DND-41 (cell line): ENCODE measurements around the gene MYL10.

Experiments used
- ATAC-seq: fragments of 200-7000 bp; cut with Tn5 transposase; 3 replicates; pipeline ENCODE4 v1.9.1; 2021; ENCODE audit warnings: low read depth; ENCODE audit not compliant: insufficient read depth
- DNase-seq: peaks from one replicate; pipeline ENCODE4 v3.0.0-alpha.2; 2020
- H2AFZ ChIP-seq: 2 replicates; pipeline ENCODE4 v1.6.0; 2012; ENCODE audit warnings: low read depth, low read length
- H3K27ac ChIP-seq: 2 replicates; pipeline ENCODE4 v1.5.1; 2012; ENCODE audit warnings: low read length, inconsistent platforms
- H3K27me3 ChIP-seq: fragments of 200-600 bp; sonication (generic); 2 replicates; pipeline ENCODE4 v1.6.0; 2012; ENCODE audit warnings: low read length, mild to moderate bottlenecking, inconsistent platforms; ENCODE audit not compliant: insufficient read depth, poor library complexity
- H3K36me3 ChIP-seq: 2 replicates; pipeline ENCODE4 v1.5.1; 2012; ENCODE audit warnings: low read length, inconsistent platforms; ENCODE audit not compliant: insufficient read depth
- H3K4me1 ChIP-seq: 2 replicates; pipeline ENCODE4 v1.5.1; 2012; ENCODE audit warnings: mild to moderate bottlenecking, low read length; ENCODE audit not compliant: insufficient read depth
- H3K4me2 ChIP-seq: 2 replicates; pipeline ENCODE4 v1.6.0; 2012; ENCODE audit warnings: mild to moderate bottlenecking, moderate library complexity, low read length, inconsistent platforms; ENCODE audit not compliant: insufficient read depth
- H3K4me3 ChIP-seq, 2 experiments: fragments of 200-600 bp in 1 of 2; shearing (Covaris generic) in 1 of 2; 2 replicates each; pipeline ENCODE4 v1.5.1; 2012 to 2016; ENCODE audit warnings: inconsistent platforms in 2 of 2, low read length in 2 of 2, mild to moderate bottlenecking in 2 of 2, low read depth in 1 of 2, moderate library complexity in 1 of 2
- H3K79me2 ChIP-seq: 2 replicates; pipeline ENCODE4 v1.6.0; 2012; ENCODE audit warnings: low read length, inconsistent platforms; ENCODE audit not compliant: insufficient read depth
- H3K9ac ChIP-seq: 2 replicates; pipeline ENCODE4 v1.6.0; 2012; ENCODE audit warnings: low read depth, mild to moderate bottlenecking, inconsistent platforms, low read length, moderate library complexity
- H3K9me3 ChIP-seq: 2 replicates; pipeline ENCODE4 v1.5.1; 2012; ENCODE audit warnings: low read length, moderate library complexity, mild to moderate bottlenecking, inconsistent platforms; ENCODE audit not compliant: insufficient read depth, severe bottlenecking
- H4K20me1 ChIP-seq: 2 replicates; pipeline ENCODE4 v1.6.0; 2012; ENCODE audit warnings: low read length; ENCODE audit not compliant: insufficient read depth
- CTCF ChIP-seq: IDR thresholded peaks from 2 replicates; pipeline ENCODE4 v1.5.1; 2012; ENCODE audit warnings: borderline replicate concordance, low read length, moderate library complexity, mild to moderate bottlenecking; ENCODE audit not compliant: poor library complexity, severe bottlenecking; ENCODE audit errors: extremely low read depth
- EZH2 ChIP-seq: IDR thresholded peaks from 3 replicates; pipeline ENCODE4 v1.6.1; 2012; ENCODE audit warnings: borderline replicate concordance, low read depth, mild to moderate bottlenecking, moderate library complexity, low read length, inconsistent platforms; ENCODE audit not compliant: severe bottlenecking

MYL10 gene

DNA sequence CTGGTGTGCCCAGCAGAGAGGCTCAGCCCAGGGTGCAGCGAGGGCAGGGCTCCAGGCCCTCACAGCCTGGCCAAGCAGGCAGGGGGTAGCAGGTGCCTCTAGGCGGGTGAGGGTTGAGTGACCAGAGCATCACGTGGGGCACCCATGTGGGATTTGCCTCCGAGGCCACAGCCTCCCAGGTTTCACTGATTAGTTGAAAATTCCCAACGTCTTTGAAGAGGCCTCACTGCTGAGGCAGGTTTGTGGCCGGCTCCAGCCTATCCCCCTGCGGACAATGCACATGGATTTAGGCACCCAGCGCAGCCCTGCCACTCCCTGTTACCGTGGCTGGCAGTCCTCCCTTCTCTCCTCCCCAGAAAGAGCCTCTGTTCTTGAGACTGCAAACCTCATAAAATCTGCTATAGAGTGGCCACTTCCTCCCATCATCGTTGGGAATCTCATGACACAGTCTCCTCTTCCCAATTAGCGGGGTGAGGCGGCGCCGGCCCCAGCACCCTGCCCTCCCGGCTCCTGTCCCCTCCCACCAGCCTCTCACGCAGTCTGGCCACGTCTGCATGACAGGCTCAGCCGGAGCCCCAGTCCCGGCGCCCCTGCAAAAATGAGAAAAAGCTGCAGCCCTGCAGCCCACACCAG, 10.8 kb downstream of the MYL10 start:
- no peak for ATAC-seq
- TF ChIP-seq CTCF (no peak), EZH2 (no peak)
- no peak for DNase-seq
- Histone ChIP-seq H3K9me3 (no peaks in the 10 kb centered on the region), H3K4me3 (no peak overlapping the region), H3K4me1 (no peaks in the 10 kb centered on the region), H3K36me3 (no peaks in the 10 kb centered on the region), H4K20me1 (peaks cover 5% of the 10 kb centered on the region; the same call in 1 of the 2 replicates), H3K9ac (no peak overlapping the region), H3K79me2 (no peaks in the 10 kb centered on the region), H3K27me3 (no peaks in the 10 kb centered on the region), H2AFZ (no peak overlapping the region), H3K4me2 (no peak overlapping the region), H3K27ac (no peak overlapping the region)

DNA sequence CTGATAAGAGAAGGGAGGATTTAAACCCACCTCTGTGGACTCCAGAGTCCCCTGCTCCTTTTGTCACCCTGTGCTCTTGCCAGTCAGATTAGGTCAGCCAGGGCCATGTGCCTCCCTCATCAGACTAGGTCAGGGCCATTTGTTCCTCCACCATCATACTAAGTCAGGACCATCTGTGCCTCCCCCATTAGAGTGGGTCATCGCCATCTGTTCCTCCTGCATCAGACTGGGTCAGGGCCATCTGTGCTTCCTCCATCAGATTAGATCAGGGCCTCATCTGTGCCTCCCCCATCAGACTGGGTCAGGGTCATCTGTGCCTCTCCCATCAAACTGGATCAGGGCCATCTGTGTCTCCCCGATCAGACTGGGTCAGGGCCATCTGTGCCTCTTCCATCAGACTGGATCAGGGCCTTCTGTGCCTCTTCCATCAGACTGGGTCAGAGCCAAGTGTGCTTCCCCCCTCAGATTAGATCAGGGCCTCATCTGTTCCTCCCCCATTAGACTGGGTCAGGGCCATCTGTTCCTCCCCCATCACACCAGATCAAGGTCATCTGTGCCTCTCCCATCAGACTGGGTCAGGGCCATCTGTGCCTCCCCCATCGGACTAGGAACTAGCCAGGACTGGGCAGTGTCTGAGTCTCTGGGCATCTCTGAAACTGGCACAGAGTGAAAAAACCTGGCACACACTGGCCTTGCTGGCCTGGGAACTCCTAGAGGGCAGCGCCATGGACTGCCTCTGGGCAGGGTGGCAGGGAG, 11.5 kb downstream of the MYL10 start:
- no peak overlapping the region for H3K4me2 ChIP-seq
- no peak overlapping the region for H3K4me3 ChIP-seq
- no peak overlapping the region for H3K9ac ChIP-seq
- no peak for TF ChIP-seq CTCF
- H3K4me1 ChIP-seq = no peaks in the 10 kb centered on the region
- no peaks in the 10 kb centered on the region for H3K9me3 ChIP-seq
- H3K79me2 ChIP-seq = no peaks in the 10 kb centered on the region
- DNase-seq (no peak), ATAC-seq (no peak)
- H2AFZ ChIP-seq = no peak overlapping the region
- peaks cover 5% of the 10 kb centered on the region; the same call in 1 of the 2 replicates for H4K20me1 ChIP-seq
- no peaks in the 10 kb centered on the region for H3K27me3 ChIP-seq
- no peaks in the 10 kb centered on the region for H3K36me3 ChIP-seq
- H3K27ac ChIP-seq = no peak overlapping the region

DNA sequence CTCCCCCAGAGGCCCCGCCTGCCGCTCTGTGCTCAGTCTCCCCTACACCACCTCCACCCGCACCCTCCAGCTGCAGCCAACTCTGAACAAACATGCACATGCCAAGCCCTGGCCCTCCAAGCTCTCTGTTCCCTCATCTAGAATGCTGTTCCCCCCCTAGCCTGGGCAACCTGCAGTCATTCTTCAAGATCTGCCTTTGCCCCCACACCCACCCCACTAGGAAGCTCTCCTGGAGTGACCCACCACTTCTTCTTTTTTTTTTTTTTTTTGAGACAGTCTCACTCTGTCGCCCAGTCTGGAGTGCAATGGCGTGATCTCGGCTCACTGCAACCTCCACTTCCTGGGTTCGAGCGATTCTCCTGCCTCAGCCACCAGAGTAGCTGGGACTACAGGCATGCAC, 13.7 kb downstream of the MYL10 start:
- H4K20me1 ChIP-seq = peaks cover 5% of the 10 kb centered on the region; the same call in 1 of the 2 replicates
- no peaks in the 10 kb centered on the region for H3K79me2 ChIP-seq
- no peak overlapping the region for H2AFZ ChIP-seq
- no peak overlapping the region for H3K9ac ChIP-seq
- no peak for DNase-seq
- H3K27ac ChIP-seq = no peak overlapping the region
- TF ChIP-seq CTCF (no peak), EZH2 (no peak)
- H3K4me2 ChIP-seq = no peak overlapping the region
- no peak for ATAC-seq
- H3K4me3 ChIP-seq = no peak overlapping the region
- no peaks in the 10 kb centered on the region for H3K9me3 ChIP-seq
- H3K27me3 ChIP-seq = no peaks in the 10 kb centered on the region
- no peaks in the 10 kb centered on the region for H3K36me3 ChIP-seq
- no peaks in the 10 kb centered on the region for H3K4me1 ChIP-seq
